GM06990 (cell line): ENCODE measurements around the gene CEP72.

ENCODE experiments used
- DNase-seq: peaks from one replicate; pipeline ENCODE4 v3.0.0-alpha.2; 2011; ENCODE audit not compliant: insufficient read length; ENCODE audit errors: extremely low read depth
- H3K27me3 ChIP-seq: replicated peaks from 2 replicates; pipeline ENCODE4 v1.6.0; 2011; ENCODE audit warnings: low read length; ENCODE audit not compliant: control insufficient read depth, insufficient read depth
- H3K36me3 ChIP-seq: 2 replicates; pipeline ENCODE4 v1.5.1; 2011; ENCODE audit warnings: low read length; ENCODE audit not compliant: control insufficient read depth, insufficient read depth
- H3K4me3 ChIP-seq: replicated peaks from 2 replicates; pipeline ENCODE4 v1.5.1; 2011; ENCODE audit warnings: low read depth, mild to moderate bottlenecking, control low read depth, low read length
- TF ChIP-seq, protein P1 (sequence below): IDR thresholded peaks from 2 replicates; pipeline ENCODE4 v1.5.1; 2011; ENCODE audit warnings: low read length, control low read depth, mild to moderate bottlenecking, inconsistent platforms; ENCODE audit not compliant: insufficient read depth, poor library complexity, severe bottlenecking

The CEP72 gene

DNA sequence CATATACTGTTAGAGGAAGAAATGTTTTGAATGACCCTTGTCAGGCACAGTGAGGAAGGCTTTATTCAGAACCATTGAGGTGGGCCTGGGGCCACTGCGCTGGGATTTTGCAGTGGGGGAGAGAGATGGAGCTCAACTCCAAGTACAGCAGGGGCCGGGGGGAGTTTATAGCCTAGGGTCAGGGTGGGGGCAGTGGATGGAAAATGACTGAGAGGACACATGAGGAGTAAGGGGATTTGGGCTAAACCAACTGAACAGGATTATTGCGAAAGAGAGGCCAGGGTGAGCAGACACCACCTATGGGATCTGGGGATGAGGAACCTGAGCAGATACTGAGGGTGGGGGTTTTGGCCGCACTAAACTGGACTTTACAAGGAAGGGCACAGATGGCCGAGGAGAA is 6.3 kb downstream of the CEP72 start:
- no peak for DNase-seq
- H3K36me3 ChIP-seq: peaks cover 14% of the 10 kb centered on the region
- TF ChIP-seq, protein P1, sequence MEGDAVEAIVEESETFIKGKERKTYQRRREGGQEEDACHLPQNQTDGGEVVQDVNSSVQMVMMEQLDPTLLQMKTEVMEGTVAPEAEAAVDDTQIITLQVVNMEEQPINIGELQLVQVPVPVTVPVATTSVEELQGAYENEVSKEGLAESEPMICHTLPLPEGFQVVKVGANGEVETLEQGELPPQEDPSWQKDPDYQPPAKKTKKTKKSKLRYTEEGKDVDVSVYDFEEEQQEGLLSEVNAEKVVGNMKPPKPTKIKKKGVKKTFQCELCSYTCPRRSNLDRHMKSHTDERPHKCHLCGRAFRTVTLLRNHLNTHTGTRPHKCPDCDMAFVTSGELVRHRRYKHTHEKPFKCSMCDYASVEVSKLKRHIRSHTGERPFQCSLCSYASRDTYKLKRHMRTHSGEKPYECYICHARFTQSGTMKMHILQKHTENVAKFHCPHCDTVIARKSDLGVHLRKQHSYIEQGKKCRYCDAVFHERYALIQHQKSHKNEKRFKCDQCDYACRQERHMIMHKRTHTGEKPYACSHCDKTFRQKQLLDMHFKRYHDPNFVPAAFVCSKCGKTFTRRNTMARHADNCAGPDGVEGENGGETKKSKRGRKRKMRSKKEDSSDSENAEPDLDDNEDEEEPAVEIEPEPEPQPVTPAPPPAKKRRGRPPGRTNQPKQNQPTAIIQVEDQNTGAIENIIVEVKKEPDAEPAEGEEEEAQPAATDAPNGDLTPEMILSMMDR: no peak

DNA sequence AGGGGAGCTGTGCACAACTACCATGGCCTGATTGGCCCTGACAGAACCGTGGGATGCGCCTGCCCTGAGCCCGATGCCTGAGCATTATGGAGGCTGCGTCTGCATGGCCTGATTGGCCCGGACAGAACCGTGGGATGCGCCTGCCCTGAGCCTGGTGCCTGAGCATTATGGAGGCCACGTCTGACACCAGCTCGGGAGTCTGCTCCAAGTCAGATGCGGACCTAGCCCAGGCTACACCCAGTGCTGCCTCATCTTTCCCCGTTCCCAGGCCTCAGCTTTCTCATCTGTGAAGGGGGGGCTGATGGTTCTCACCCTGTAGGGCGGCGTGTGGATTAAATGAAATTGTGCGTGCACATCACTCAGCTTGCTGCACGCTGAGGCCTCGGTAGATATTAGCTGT is 7.3 kb downstream of the CEP72 start:
- Histone ChIP-seq H3K36me3 (peaks cover 14% of the 10 kb centered on the region), H3K4me3 (no peak overlapping the region), H3K27me3 (no peaks in the 10 kb centered on the region)
- DNase-seq: no peak
- TF ChIP-seq, protein P1: no peak

More for the DNA sequence above, 6.3 kb downstream of the CEP72 start:
- Histone ChIP-seq H3K27me3 (no peaks in the 10 kb centered on the region), H3K4me3 (no peak overlapping the region)

DNA sequence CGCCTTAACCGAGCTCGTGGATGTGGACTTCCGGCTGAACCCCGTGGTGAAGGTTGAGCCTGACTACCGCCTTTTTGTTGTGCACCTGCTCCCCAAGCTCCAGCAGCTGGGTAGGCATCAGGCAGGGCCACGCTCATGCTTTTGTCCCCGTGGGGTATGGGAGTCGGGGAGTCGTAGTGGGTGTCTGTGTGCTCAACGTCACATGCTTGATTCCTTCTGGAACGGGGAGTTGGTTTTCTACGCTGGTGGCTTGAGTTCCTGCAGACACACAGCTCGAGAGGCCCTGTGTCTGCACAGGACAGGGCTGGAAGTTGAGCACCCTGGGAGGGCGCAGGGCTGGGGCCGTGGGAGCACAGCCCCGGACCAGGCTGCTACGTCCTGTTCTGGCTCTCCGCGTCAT is 8.0 kb downstream of the CEP72 start:
- Histone ChIP-seq H3K36me3 (peaks cover 14% of the 10 kb centered on the region), H3K27me3 (no peaks in the 10 kb centered on the region), H3K4me3 (no peak overlapping the region)
- TF ChIP-seq, protein P1: no peak
- DNase-seq: no peak

DNA sequence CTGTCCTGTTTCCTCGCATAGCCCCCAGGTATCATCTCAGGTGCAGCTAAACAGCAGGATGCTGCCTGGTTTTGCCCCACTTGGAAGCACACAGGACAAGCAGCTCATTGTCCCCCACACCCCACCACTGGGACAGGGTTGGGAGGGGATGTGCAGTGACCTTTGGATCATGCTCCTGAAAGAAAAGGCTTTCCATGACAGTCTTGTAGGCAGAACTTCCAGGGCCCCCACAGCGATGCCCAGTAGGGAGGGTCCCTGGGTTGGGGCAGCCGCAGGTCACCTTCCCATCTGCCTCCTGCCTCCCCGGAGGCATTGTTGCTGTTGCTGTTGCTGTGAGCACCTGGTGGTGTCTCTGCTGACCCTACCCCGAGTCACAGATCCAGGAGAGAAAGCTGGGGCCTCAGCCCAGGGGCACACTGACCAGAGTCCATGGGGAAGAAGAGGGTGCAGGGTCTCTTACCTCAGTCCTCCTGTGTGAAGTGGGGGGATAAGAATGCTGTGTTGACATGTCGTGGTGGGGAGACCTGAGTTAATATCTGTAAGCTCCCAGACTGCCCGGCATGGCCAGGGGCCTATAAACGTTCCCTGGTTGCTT is 8.5 kb downstream of the CEP72 start:
- no peak overlapping the region for H3K4me3 ChIP-seq
- no peaks in the 10 kb centered on the region for H3K27me3 ChIP-seq
- DNase-seq: no peak
- H3K36me3 ChIP-seq: peaks cover 15% of the 10 kb centered on the region
- TF ChIP-seq, protein P1: no peak

DNA sequence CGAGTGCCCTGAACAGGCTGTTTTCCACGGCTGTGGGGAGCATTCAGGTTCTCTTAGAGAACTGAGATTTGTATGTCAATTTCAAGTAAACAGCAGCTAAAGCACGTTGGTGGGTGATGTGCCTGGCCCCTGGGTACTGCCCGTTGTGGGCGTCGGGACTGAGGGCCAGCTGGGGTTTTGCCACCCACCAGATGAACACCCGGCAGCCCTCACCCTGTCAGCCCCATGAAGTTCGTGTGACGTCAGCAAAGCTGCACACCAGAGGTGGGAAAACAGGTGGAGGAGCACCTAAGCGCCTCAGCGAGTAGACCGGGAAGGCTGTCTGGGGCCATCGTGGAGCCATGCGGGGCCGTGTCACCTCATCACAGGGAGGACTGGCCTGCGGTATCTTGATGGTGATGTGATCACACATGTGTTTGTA is 9.2 kb downstream of the CEP72 start:
- no peak overlapping the region for H3K4me3 ChIP-seq
- TF ChIP-seq, protein P1: no peak
- H3K27me3 ChIP-seq: no peaks in the 10 kb centered on the region
- peaks cover 15% of the 10 kb centered on the region for H3K36me3 ChIP-seq
- no peak for DNase-seq

DNA sequence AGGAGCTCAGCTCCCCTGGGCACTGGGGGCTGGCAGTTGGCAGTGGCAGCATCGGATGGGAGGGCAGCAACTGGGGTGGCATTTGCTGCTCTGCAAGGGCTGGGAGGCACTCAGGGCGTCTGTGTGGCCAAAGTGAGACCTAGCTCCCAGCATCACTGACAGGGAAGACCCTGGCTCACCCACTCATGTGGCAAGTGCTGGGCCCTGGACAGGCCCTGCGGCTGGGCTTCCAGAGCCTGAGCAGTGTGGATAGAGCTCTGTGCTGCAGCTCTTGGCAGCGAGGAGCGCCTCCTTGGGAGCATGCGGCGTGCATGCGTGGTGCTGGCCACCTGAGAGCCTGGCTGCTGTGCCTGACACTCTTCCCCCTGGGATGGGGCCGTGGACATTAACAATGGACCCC is 10.2 kb downstream of the CEP72 start:
- no peaks in the 10 kb centered on the region for H3K27me3 ChIP-seq
- H3K4me3 ChIP-seq: no peak overlapping the region
- H3K36me3 ChIP-seq: peaks cover 15% of the 10 kb centered on the region
- TF ChIP-seq, protein P1: no peak
- no peak for DNase-seq
